HG02870 (cell line): ENCODE data around the gene PAIP2B.
"Not testable (repeated sequence)": the region's sequence is repeated elsewhere in the genome, so short reads cannot be mapped to it uniquely, and the experiment has no call there.

ENCODE experiments used
- ATAC-seq: cut with Tn5 transposase; IDR thresholded peaks from one replicate; pipeline ENCODE4 v1.9.1; 2021; ENCODE audit warnings: mild to moderate bottlenecking, moderate library complexity; ENCODE audit not compliant: unreplicated experiment

PAIP2B gene

GRCh38 chr2:71226965-71227560, at the start of gene PAIP2B:
Gene PAIP2B, minus strand, starts transcription at chr2:71227103. Its CDS starts 24,514 bp downstream, at chr2:71202589.
- peak; percentile 95 for ATAC-seq

GRCh38 chr2:71275939-71276310, 49.0 kb upstream of the PAIP2B start:
- no peak for ATAC-seq

GRCh38 chr2:71269511-71270090, 42.7 kb upstream of the PAIP2B start:
- ATAC-seq: no peak

- no peak for ATAC-seq
Observed at GRCh38 chr2:71263386-71263785, 36.5 kb upstream of the PAIP2B start.

- no peak for ATAC-seq
Observed at GRCh38 chr2:71261534-71261933, 34.6 kb upstream of the PAIP2B start.

GRCh38 chr2:71256421-71256820, 29.5 kb upstream of the PAIP2B start:
- no peak for ATAC-seq

- no peak for ATAC-seq
Observed at GRCh38 chr2:71254776-71255175, 27.9 kb upstream of the PAIP2B start.

- ATAC-seq: no peak
Observed at GRCh38 chr2:71254078-71254477, 27.2 kb upstream of the PAIP2B start.

- ATAC-seq: no peak
Observed at GRCh38 chr2:71253476-71253875, 26.6 kb upstream of the PAIP2B start.

- ATAC-seq: no peak
Observed at GRCh38 chr2:71252862-71253261, 26.0 kb upstream of the PAIP2B start.

GRCh38 chr2:71250935-71251334, 24.0 kb upstream of the PAIP2B start:
- ATAC-seq: no peak

GRCh38 chr2:71244302-71244660, 17.4 kb upstream of the PAIP2B start:
- ATAC-seq: no peak

GRCh38 chr2:71243634-71244301, 16.9 kb upstream of the PAIP2B start:
- ATAC-seq: no peak

- no peak for ATAC-seq
Observed at GRCh38 chr2:71240794-71241193, 13.9 kb upstream of the PAIP2B start.

- ATAC-seq: no peak
Observed at GRCh38 chr2:71238089-71238488, 11.2 kb upstream of the PAIP2B start.

GRCh38 chr2:71235930-71236587, 9.2 kb upstream of the PAIP2B start:
- ATAC-seq: no peak

GRCh38 chr2:71233072-71233471, 6.2 kb upstream of the PAIP2B start:
- not testable (repeated sequence) for ATAC-seq

GRCh38 chr2:71226096-71226964, 573 bp downstream of the PAIP2B start:
- peak; percentile 0 for ATAC-seq

- ATAC-seq: no peak
Observed at GRCh38 chr2:71224935-71225334, 2.0 kb downstream of the PAIP2B start.

GRCh38 chr2:71224457-71224856, 2.4 kb downstream of the PAIP2B start:
- no peak for ATAC-seq

GRCh38 chr2:71223767-71224333, 3.1 kb downstream of the PAIP2B start:
- ATAC-seq: no peak
